DMS114 treated with DMSO at 0.1 percent for 48 hours (cell line): ENCODE data around the gene TMEM132A.

Experiments used
- DNase-seq: peaks from one replicate; lab custom pipeline; 2025; ENCODE audit not compliant: unreplicated experiment; lab: John Stamatoyannopoulos, UW

Gene TMEM132A

DNA sequence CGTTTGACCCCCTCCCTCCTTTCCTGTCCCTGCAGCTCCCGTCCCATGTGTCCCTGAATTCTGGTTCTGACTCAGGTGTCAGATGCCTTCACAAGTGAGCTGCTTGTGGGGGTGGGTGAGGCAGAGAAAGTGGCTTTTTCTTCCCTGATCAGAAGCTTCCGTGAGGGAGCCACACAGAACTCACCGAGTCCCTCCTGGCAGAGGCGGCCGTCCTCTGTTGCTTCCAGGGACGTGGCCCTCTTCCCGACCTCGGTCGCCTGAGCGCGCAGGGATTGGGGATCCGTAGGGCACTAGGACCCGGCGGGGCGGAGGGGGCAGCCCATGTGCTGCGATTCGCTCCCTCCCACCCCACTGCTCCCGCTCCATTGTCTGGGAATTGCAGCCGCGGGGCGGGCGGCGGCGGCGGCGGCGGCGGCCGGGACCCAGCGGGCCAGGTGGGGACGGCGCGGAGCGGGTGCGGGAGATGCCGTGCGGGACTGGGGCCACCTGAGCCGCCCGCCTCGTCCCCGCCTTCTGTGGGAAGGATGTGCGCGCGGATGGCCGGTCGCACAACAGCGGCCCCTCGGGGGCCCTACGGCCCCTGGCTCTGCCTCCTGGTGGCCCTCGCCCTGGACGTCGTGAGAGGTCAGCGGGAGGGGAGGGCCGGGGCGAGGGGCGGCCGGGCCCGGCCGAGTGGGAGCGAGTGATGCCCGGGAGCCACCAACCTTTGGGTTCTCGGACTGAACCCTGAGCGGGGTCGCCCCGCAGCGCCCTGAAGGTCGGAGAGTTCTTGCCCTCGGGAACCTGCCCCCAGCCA is at the start of gene TMEM132A:
Gene TMEM132A (plus strand): TSS at position 351 of the 796 bp plus-strand sequence. CDS start 174 bp downstream, at position 525.
- DNase-seq: peak; percentile 63

- no peak for DNase-seq
Measured at GRCh38 chr11:60875366-60876167, 48.7 kb upstream of the TMEM132A start.

DNA sequence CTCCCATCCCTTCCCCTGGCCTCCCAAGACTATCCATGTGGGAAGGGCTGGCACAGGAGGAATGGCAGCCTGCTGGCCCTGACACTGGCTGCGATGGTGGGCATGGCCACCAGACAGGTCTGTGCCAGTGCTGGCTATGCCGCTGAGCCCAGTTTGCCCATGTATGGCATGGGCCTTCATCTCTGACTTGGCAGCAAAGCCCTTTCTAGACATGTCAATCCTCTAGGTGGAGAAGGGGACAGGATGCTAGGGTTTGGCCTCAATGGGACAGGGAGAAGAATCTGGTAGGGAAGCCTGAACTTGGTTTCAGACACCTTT is 48.1 kb upstream of the TMEM132A start:
- no peak for DNase-seq

DNA sequence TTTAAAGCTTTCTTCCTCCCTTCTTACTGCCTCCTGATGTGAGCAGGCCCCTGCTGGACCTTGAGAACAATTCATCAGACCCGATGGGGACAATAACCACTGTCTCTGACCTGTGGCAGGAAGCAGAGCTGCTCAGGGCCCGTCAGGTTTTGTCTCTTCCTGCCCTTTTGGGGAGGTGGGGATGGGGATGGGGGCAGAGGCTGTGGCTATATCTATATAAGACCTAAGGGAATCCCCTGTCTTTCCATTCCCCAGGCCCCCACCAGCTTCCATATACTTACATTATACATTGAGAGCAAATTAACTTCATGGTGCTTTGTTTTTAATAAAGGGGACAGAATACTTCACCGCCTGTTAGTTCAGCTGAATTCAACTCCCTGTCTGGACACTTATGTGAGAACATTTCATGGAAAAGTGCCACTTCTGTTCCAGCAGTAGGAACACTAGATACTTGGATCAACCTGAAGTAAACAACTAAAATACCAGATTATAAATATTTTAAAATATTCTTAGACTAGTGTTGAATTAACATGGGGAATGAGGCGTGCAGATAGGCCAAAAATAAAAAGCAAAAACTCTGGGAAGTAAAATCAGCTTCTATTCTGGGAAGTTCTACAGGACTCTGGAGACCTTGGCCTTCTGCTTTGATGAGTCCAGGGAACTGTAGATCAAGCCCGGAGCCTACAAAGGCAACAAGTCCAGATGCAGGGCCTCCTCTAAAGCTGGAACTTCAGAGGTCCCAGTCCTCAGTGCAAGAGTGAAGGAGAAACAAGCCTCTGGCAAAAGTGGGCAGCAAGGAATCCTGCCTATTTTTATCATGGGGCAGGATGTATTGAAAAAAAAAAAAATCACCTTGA is 45.8 kb upstream of the TMEM132A start:
- DNase-seq: no peak

GRCh38 chr11:60879104-60879503 is 45.2 kb upstream of the TMEM132A start:
- no peak for DNase-seq

DNA sequence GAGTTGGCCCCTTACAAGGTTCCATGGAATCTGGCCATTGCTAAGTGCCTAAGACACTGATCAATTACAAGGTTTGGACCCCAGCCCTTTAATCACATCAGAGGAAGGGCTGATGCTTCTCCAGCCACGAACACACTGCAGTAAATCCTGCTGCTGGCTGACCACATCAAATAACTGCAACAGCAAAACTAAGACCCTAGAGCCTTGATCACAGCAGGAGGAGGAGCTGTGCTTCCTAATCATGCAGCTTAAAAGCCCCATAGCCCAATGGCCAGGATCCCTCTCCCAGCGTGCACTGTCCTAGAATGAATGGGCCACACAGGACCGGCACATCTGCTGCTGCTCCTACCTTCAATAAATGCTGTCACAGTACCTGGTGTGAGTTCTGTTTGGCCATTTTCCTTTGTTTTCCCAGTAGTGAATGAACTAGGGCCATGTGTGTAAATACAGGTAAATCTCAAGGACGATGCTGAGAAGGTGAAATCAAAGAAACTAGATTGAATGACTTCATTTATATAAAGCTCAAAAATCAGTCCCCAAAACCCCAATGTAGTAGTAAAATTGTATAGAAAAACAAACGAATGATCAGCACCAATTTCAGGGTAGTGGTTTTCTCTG is 44.2 kb upstream of the TMEM132A start:
- DNase-seq: no peak

DNA sequence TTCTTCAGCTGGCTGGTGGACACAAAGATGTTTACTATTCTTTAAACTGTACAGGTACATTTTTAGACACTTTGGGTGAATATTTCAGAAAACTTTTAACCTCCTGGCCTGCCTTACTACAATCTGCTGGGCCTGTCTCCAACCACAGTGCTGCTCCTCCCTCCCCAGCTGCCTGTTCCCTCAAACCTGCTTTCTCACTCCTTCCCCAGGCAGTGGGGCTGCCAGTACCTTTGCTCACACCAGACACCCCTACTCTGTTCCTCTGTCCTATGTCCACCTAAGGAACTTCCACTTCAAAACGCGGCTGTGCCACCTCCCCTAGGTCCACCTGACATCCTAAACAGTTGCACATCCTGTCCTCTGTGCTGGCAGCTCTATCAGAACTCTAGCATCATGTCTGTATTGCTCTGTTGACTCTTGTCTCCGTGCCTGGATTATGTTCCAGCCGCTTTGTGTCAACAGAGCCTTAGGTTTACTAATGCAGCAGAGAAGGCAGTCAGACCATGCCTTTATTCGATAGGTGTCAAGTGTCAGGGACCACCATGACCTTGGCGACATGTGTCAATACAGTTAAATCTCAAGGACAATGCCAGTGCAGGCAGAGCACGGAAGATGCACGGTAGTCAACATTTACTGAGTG is 43.5 kb upstream of the TMEM132A start:
- DNase-seq: no peak

- DNase-seq: no peak
Measured at GRCh38 chr11:60887556-60887955, 36.7 kb upstream of the TMEM132A start.

DNA sequence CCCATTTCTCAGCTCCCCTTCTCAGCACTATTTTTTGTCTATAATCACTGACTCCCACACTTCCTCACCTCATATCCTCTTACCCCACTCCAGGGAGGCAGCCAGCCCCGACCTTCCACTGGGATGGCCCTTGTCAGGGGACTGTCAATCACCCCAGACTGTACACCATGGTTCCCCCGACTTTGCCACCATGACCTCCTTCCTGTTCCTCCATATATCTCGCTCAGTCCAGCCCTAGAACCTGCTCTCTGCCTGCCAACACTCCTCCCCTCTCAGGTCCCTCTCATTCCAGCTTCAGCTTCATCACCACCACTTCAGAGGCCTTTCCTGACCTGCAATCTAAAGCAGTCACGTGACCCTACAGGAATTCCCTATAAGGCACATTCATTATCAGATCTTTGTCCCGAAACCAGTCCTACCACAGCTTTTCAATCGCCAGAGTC is 34.4 kb upstream of the TMEM132A start:
- DNase-seq: no peak

DNA sequence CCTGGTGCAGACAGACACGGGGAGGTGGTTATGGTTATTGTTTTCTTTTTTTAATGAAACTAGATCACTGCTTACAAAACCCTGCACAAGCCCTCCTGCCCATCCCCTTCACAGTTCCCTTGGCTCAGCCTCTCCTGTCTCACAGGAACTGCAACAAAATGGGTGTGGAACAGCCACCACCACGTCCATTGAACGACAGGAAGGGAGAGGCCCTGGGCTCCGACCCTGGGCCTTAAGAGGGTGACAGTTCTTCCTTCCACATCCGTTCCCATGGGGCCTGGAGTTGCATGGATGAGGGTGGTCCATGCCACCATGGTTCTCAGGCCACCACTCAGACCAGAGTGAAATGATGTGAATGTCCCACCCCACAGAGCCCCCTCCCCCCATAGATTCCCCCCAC is 33.6 kb upstream of the TMEM132A start:
- DNase-seq: no peak

- no peak for DNase-seq
Measured at GRCh38 chr11:60891103-60891741, 33.0 kb upstream of the TMEM132A start.

DNA sequence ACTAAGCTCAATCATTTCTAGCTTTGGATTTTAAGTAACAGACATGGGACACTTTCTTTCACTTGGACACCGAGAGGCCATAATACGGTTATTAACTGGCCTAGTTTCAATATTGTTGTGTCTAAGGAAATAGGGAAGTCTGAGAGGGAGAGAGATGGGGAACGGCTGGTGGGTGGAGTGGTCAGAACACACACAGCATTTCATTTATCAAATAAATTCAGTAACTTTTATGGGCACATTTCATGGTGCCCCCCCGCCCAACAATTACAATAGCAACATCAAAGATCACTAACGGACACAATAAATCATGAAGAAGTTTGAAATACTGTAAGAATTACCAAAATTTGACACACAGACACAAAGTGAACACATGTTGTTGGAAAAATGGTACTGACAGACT is 28.6 kb upstream of the TMEM132A start:
- no peak for DNase-seq

DNA sequence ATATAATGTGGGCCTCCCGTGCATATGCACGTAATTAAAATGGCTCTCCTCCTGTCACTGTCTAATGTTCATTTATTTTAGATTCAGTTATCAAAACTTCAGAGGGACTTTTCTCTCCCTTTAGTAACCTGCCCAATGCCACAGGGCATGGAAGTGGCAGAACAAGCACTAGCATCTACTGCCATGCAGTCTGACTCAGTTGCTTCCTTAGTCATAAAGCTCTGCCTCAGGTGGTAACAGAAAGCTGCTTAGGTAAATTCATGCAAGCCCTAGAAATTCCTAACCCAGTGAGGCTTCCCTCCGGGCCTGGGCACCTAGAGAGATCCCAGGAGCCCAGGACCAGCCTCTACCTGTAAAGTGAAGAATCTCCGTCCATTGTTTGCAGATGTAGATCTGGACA is 26.8 kb upstream of the TMEM132A start:
- DNase-seq: no peak

DNA sequence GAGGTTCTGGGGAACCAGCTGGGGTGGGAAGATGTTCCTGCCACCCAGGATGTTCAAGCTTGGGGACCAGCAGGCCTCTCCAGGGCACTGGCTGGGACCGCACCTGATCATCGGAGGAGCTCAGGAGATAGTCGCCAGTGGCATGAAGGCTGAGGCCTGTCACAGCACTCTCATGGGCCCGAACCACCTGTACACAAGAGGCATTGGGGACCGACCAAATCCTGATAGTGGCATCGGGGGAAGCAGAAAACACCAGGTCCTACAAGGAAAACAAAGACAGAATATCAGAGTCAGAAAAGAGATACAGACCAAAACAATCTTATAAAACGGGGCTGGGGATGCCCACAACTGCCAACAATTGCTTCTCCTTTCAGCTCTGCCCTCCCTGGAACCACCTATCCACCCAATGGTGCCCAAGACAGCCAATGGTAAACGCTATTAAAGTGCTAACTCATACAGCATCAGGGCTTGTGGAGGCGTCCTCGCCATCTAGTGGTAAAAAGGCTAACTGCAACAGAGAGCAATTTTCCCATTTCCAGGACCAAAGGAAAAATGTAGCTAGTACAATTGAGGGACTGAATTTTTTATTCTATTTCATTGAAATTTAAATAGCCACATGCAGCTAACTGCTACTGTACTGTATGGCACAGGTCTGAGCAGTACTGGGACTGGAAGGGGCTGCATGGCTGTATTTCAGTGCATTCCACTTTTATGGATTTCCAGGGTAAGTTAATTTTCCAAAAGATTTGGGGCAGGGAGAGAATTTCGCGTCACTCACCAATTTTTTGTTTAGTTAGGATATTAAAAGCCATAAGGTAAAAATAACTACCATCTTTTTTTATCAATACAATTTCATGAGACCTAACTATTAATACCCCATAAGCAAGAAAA is 25.0 kb upstream of the TMEM132A start:
- DNase-seq: peak; percentile 45

GRCh38 chr11:60899977-60900376 is 24.3 kb upstream of the TMEM132A start:
- no peak for DNase-seq

DNA sequence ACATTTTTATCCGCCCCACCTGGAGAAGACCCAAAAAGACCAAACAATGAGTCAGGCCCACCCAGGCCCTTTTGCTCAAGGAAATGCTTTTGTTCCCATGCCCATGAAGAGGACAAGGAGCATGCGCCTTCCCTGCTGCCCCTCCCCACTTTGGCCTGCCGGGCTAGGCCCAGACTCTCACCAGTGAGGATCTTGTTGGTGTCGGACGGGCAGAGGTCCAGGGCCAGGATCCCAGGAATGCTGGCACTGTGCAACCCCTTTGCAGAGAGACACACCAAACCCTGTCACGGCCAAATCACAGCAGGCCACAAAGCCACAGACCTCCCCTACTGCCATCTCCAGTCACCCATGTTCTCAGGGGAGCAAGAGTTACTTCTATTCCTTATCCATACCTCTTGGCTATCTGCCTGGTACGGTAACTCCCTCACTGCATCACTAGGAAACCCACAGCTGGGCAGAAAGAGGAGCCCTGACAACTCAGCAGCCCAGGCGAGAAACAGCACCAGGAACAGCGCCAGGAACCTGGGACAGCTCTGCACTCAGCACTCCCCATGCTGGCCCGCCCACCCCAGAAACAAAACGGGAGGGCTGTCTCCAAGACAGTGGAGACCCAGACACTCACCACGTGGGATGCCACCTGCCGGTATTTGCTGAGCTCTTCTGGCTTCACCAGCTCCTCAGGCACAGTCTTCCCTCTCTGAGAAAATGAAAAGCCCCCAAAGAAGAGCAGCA is 23.4 kb upstream of the TMEM132A start:
- no peak for DNase-seq

DNA sequence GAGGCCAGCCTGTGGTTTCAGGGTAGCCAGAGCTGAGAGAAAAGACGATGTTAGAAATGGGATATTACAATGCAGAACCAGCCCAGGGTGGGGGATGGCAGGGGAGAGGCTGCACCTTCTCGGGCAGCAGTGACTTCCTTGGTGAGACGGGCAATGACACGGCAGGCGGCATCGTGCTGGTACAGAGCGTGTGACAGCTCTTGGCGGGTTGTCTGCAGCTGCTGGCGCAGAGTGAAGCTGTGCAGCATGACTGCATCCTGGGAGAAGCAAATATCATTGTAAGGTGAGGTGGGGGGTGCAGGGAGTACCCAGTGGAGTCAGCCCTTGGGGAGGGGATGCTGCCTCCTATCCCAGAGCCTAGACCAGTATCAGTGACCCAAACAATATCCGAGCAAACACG is 21.6 kb upstream of the TMEM132A start:
- no peak for DNase-seq

GRCh38 chr11:60905047-60905446 is 19.2 kb upstream of the TMEM132A start:
- DNase-seq: no peak
